ENCODE results near the gene SMIM11.
"Not testable (repeated sequence)": the region's sequence is repeated elsewhere in the genome, so short reads cannot be mapped to it uniquely, and the experiment has no call there.

Gene SMIM11

GRCh38 chr21:34427339-34427738 lies 52.0 kb downstream of the SMIM11 start:
- not testable (repeated sequence) for DNase-seq

- DNase-seq: not testable (repeated sequence)
Observed at GRCh38 chr21:34428441-34428840, 53.1 kb downstream of the SMIM11 start.

GRCh38 chr21:34429710-34430109 lies 54.4 kb downstream of the SMIM11 start:
- not testable (repeated sequence) for DNase-seq

Measured in activated CD4-positive, alpha-beta T cell treated with anti-CD3 and anti-CD28 coated beads for 48 hours (primary cell).